Muscle of arm (tissue), 12 donors: ENCODE data around the gene FLNA. TPM values are rescaled to one million over a fixed set of nuclear protein-coding genes. Genes with fewer than 3 reads are reported as not detected.
"Not testable (repeated sequence)": the region's sequence is repeated elsewhere in the genome, so short reads cannot be mapped to it uniquely, and the experiment has no call there.

Experiments
- DNase-seq: peaks from one replicate; pipeline ENCODE4 v3.0.0-alpha.2; 2013
- polyA plus RNA-seq, 12 donors: library from polyadenylated mRNA; unstranded; fragments of 120-200 nt; gene quantifications; one replicate each; pipeline ENCODE4 v1.2.1, GENCODE V29; 2013; ENCODE audit not compliant: insufficient read length in 12 of 12

Gene FLNA
- polyA plus RNA-seq, 12 donors = 54.4 to 509 (median 215) TPM

GRCh38 chrX:154360155-154360713 is 14.2 kb downstream of the FLNA start:
- DNase-seq = no peak

- DNase-seq = no peak
Observed at GRCh38 chrX:154359362-154360154, 14.9 kb downstream of the FLNA start.

- no peak for DNase-seq
Observed at GRCh38 chrX:154358829-154359228, 15.6 kb downstream of the FLNA start.

- no peak for DNase-seq
Observed at GRCh38 chrX:154358011-154358410, 16.4 kb downstream of the FLNA start.

GRCh38 chrX:154357205-154357604 is 17.2 kb downstream of the FLNA start:
- no peak for DNase-seq

GRCh38 chrX:154356596-154356995 is 17.8 kb downstream of the FLNA start:
- no peak for DNase-seq

GRCh38 chrX:154355776-154356140 is 18.7 kb downstream of the FLNA start:
- no peak for DNase-seq

GRCh38 chrX:154355094-154355775 is 19.2 kb downstream of the FLNA start:
- no peak for DNase-seq

GRCh38 chrX:154354516-154354915 is 19.9 kb downstream of the FLNA start:
- no peak for DNase-seq

- DNase-seq = no peak
Observed at GRCh38 chrX:154354013-154354412, 20.4 kb downstream of the FLNA start.

GRCh38 chrX:154353172-154353843 is 21.1 kb downstream of the FLNA start:
- DNase-seq = no peak

GRCh38 chrX:154352466-154352865 is 22.0 kb downstream of the FLNA start:
- DNase-seq = no peak

- no peak for DNase-seq
Observed at GRCh38 chrX:154352012-154352401, 22.4 kb downstream of the FLNA start.

GRCh38 chrX:154351183-154352011 is 23.0 kb downstream of the FLNA start:
- DNase-seq = no peak

- no peak for DNase-seq
Observed at GRCh38 chrX:154350429-154351182, 23.8 kb downstream of the FLNA start.

- no peak for DNase-seq
Observed at GRCh38 chrX:154349979-154350378, 24.5 kb downstream of the FLNA start.

- DNase-seq = no peak
Observed at GRCh38 chrX:154349359-154349935, 25.0 kb downstream of the FLNA start.

GRCh38 chrX:154348646-154349358 is 25.6 kb downstream of the FLNA start:
- no peak for DNase-seq

- DNase-seq = no peak
Observed at GRCh38 chrX:154348114-154348531, 26.3 kb downstream of the FLNA start.

GRCh38 chrX:154343620-154344019 is 30.8 kb downstream of the FLNA start:
- not testable (repeated sequence) for DNase-seq
